GM12878 (cell line): ENCODE measurements around the gene SFTPB.
"Not testable (repeated sequence)": the region's sequence is repeated elsewhere in the genome, so short reads cannot be mapped to it uniquely, and the experiment has no call there.

Source experiments
- BACH1 ChIP-seq: fragments of 450-650 bp; IDR thresholded peaks from 2 replicates; pipeline ENCODE4 v1.6.1; 2017; ENCODE audit warnings: mild to moderate bottlenecking, borderline replicate concordance
- CHD4 ChIP-seq: fragments of 200-600 bp; sonication (generic); IDR thresholded peaks from 2 replicates; pipeline ENCODE4 v1.6.1; 2016; ENCODE audit warnings: mild to moderate bottlenecking
- EP300 ChIP-seq, 2 experiments: fragments of 150-350 bp in 1 of 2; IDR thresholded peaks; 2 replicates each; pipeline ENCODE4 v1.6.1; 2011 to 2012; ENCODE audit warnings: low read depth in 2 of 2, low read length in 2 of 2, borderline replicate concordance in 1 of 2, improper control_type of control experiment in 1 of 2, inconsistent platforms in 1 of 2; ENCODE audit not compliant: control insufficient read depth in 1 of 2
- ESRRA ChIP-seq: IDR thresholded peaks from 2 replicates; pipeline ENCODE4 v1.6.1; 2012; ENCODE audit warnings: mild to moderate bottlenecking, low read length, improper control_type of control experiment
- FOXM1 ChIP-seq: IDR thresholded peaks from 2 replicates; pipeline ENCODE4 v1.6.1; 2012; ENCODE audit warnings: low read depth, mild to moderate bottlenecking, inconsistent platforms, low read length, moderate library complexity
- MTA3 ChIP-seq: IDR thresholded peaks from 2 replicates; pipeline ENCODE4 v1.6.1; 2012; ENCODE audit warnings: low read length, inconsistent platforms, borderline replicate concordance
- POLR2A ChIP-seq: IDR thresholded peaks from 2 replicates; pipeline ENCODE4 v1.6.1; 2011; ENCODE audit warnings: low read depth, mild to moderate bottlenecking, low read length
- POLR2AphosphoS2 ChIP-seq: IDR thresholded peaks from 2 replicates; pipeline ENCODE4 v1.6.1; 2011; ENCODE audit warnings: low read depth, mild to moderate bottlenecking, low read length, improper control_type of control experiment, moderate library complexity
- SMARCA5 ChIP-seq: fragments of 450-650 bp; IDR thresholded peaks from 2 replicates; pipeline ENCODE4 v1.6.1; 2017; ENCODE audit warnings: mild to moderate bottlenecking
- SRF ChIP-seq, 2 experiments: IDR thresholded peaks; 2 replicates each; pipeline ENCODE4 v1.6.1; 2011; ENCODE audit warnings: low read depth in 2 of 2, low read length in 2 of 2, mild to moderate bottlenecking in 1 of 2, moderate library complexity in 1 of 2
- TF ChIP-seq, protein P1 (sequence below), 3 experiments: IDR thresholded peaks in 2 of 3; conservative IDR thresholded peaks in 1 of 3; 2 replicates each; pipeline ENCODE4 v1.5.1; 2011; ENCODE audit warnings: low read depth in 3 of 3, low read length in 3 of 3, mild to moderate bottlenecking in 3 of 3, control low read depth in 2 of 3, moderate library complexity in 2 of 3, inconsistent platforms in 1 of 3, mixed read lengths in 1 of 3; ENCODE audit not compliant: control insufficient read depth in 2 of 3, insufficient read depth in 1 of 3; ENCODE audit errors: extremely low read depth in 1 of 3

DNA sequence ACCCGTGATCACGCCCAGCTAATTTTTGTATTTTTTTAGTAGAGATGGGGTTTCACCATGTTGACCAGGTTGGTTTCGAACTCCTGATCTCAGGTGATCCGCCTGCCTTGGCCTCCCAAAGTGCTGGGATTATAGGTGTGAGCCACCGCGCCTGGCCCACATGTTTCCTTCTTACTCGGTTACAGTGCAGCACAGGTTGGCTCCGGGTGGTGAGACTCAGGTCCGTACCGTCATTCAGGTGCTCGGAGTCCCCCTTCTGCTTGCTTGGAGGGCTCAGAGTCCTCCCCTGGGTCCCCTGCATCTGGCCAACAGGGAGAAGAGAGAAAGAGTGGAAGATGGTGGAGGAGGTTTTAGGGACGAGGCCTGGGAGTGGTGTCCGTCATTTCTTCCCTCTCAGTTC is 2.4 kb upstream of the SFTPB start:
- TF ChIP-seq POLR2AphosphoS2; MTA3; POLR2A; SMARCA5; SRF (IDR thresholded peaks at IDR 0.05; ENCODE audit: low read depth in 2 of 2, low read length in 2 of 2); ESRRA; CHD4; FOXM1; EP300 (IDR thresholded peaks at IDR 0.05; ENCODE audit: borderline replicate concordance in 1 of 2, control insufficient read depth in 1 of 2, low read depth in 2 of 2, low read length in 2 of 2); BACH1: not testable (repeated sequence)
- TF ChIP-seq, protein P1, sequence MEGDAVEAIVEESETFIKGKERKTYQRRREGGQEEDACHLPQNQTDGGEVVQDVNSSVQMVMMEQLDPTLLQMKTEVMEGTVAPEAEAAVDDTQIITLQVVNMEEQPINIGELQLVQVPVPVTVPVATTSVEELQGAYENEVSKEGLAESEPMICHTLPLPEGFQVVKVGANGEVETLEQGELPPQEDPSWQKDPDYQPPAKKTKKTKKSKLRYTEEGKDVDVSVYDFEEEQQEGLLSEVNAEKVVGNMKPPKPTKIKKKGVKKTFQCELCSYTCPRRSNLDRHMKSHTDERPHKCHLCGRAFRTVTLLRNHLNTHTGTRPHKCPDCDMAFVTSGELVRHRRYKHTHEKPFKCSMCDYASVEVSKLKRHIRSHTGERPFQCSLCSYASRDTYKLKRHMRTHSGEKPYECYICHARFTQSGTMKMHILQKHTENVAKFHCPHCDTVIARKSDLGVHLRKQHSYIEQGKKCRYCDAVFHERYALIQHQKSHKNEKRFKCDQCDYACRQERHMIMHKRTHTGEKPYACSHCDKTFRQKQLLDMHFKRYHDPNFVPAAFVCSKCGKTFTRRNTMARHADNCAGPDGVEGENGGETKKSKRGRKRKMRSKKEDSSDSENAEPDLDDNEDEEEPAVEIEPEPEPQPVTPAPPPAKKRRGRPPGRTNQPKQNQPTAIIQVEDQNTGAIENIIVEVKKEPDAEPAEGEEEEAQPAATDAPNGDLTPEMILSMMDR (IDR thresholded peaks at IDR 0.05 in 2 of 3, conservative IDR thresholded peaks at IDR 0.05 in 1 of 3; ENCODE audit: control insufficient read depth in 2 of 3, extremely low read depth in 1 of 3, insufficient read depth in 1 of 3, low read depth in 3 of 3, low read length in 3 of 3): not testable (repeated sequence)
